LNCAP (cell line): ENCODE data around the gene CACNA1I.

ENCODE experiments used
- TF ChIP-seq, protein P1 (sequence below): fragments of 450-650 bp; IDR thresholded peaks from 2 replicates; pipeline ENCODE4 v1.5.1; 2017; ENCODE audit warnings: mild to moderate bottlenecking

The CACNA1I gene

DNA sequence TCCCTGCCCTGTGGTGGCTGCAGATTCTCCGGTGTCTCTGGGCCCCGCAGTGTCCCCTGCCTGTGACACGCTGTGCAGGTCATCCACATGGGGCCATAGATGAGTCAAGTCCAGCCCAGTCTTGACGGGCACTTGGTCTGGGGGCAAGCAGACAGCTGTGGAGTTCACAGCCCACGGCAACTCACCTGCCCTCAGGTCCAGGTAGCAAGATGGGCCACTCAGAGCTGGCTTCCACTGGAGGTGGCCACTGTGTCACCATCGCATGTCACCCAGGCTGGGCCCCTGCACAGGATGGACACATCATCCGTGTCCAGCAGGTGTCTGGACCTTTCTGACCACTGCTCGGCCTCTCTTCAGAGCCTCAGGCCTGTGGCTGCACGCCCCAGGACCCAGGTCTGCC, 109.9 kb downstream of the CACNA1I start:
- TF ChIP-seq, protein P1, sequence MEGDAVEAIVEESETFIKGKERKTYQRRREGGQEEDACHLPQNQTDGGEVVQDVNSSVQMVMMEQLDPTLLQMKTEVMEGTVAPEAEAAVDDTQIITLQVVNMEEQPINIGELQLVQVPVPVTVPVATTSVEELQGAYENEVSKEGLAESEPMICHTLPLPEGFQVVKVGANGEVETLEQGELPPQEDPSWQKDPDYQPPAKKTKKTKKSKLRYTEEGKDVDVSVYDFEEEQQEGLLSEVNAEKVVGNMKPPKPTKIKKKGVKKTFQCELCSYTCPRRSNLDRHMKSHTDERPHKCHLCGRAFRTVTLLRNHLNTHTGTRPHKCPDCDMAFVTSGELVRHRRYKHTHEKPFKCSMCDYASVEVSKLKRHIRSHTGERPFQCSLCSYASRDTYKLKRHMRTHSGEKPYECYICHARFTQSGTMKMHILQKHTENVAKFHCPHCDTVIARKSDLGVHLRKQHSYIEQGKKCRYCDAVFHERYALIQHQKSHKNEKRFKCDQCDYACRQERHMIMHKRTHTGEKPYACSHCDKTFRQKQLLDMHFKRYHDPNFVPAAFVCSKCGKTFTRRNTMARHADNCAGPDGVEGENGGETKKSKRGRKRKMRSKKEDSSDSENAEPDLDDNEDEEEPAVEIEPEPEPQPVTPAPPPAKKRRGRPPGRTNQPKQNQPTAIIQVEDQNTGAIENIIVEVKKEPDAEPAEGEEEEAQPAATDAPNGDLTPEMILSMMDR, result no peak

DNA sequence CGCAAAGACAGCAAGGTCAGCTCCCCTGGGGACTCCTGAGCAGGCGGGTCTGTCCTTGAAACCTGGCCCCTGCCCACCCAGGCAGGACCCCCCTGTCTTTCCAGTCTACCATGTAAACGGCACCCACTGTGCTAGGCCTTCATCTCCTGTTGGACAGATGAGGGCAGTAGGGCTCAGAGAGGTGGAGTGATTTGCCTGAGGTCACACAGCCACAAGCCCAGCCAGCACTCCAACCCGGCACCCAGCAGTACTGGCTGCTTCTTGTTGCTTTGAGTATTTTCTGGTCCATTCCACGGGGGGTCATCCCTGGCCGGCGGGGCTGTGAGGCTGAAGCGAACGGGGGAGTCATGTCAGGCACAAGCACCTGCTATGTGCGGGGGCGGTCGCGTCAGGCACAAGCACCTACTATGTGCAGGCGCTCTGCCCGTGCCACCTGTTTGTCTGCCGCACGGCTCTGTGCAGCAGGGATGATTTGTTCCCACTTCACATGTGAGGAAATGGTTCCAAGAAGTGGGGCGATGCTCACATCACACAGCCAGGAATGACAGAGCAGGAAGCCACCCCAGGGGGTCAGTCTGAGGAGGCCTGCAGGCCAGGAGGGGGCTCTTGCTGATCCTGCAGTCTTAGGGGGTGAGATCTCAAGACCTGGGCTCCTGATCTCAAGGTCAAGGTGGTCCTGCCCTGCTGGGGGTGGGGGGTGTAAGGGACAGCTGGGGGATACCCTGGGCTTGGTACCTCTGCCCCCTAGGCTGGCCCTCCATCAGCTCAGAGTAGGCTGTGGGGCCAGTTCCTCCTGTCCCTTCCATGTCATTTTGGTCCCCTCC, 110.7 kb downstream of the CACNA1I start:
- TF ChIP-seq, protein P1, result no peak

DNA sequence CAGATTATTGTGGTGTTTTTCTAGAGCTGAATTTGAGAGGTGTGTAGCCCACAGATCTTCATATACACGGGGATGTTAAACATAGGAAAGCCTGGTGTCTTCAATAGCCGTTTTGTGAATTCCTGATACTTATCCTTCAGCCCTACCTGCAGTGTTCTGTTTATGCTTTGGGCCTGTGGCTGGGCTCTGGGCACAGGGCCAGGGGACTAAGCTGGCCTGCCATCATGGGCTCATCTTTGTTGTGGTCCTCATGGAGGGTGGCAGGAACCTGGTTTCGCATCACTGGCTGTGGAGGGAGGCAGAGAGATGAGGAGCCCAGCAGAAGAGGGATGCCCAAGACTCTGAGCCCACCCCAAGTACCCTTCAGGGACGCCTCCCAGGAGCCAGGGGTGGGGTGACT, 112.4 kb downstream of the CACNA1I start:
- TF ChIP-seq, protein P1, result no peak

DNA sequence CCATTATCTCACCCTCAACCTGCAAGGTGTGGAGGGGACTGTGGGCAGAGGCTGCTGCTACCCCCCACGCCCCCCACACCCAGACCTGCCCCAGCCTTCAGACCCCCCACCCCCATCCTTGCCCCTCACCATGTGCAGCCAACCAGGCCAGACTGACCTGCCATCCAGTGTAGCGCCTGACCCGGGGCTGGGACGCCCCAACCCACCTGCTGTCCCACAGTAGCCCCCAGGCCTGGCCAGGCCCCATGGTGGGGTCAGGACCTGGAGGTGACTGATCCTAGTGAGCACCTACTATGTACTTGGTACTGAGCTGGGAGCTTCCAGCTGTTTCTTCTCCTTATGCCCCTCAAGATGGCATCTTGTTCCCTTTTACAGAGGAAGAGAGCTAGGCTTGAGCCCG, 113.1 kb downstream of the CACNA1I start:
- TF ChIP-seq, protein P1, result no peak

DNA sequence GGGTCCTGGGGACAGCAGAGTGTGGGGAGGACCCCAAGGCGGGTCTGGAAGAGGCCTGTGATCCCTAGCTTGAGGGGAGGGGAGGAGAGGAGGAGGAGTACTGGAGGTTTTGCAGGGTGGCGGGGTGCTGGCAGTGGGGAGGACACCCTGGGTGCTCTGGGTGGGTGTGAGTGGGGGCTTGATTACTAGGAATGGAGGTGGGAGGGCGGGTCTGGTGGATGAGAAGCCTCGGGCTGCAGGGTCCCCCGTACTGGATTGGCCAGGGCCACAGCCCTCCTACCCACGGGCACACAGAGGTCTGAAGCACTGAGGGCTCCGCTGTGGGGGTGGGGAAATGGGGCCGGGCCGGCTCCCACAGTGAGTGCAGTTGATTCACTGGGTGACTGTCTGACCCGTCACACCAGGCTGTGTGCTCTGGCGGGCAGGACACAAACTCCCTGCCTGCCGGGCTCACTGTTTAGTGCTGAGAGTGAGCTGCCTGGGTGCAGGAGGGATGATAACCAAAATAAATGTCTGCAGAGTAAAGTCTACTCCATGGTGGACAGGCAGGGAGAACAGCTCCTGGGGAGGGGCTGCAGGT, 114.2 kb downstream of the CACNA1I start:
- TF ChIP-seq, protein P1, result no peak

DNA sequence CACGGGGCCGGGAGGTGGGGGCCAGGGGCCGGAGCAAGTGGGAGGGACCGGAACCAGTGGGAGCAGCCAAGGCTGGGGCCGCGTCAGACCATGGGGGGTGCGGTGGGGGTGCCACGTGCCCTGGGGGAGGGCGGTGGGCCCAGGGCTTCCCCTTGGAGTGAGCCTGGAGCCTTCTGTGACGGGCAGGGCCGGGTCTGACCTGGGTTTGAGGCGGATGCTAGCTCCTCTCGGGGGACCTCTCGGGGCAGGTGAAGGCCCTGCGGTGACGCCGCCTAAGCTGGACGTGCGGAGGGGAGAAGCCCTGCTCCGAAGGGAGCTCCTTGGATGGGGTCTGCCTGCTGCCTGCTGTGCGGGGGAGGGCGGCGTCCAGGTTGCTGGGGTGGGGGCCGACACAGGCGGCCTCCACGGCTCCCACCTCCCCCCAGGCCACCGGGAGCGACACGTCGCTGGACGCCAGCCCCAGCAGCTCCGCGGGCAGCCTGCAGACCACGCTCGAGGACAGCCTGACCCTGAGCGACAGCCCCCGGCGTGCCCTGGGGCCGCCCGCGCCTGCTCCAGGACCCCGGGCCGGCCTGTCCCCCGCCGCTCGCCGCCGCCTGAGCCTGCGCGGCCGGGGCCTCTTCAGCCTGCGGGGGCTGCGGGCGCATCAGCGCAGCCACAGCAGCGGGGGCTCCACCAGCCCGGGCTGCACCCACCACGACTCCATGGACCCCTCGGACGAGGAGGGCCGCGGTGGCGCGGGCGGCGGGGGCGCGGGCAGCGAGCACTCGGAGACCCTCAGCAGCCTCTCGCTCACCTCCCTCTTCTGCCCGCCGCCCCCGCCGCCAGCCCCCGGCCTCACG, 115.0 kb downstream of the CACNA1I start:
- TF ChIP-seq, protein P1, result no peak

DNA sequence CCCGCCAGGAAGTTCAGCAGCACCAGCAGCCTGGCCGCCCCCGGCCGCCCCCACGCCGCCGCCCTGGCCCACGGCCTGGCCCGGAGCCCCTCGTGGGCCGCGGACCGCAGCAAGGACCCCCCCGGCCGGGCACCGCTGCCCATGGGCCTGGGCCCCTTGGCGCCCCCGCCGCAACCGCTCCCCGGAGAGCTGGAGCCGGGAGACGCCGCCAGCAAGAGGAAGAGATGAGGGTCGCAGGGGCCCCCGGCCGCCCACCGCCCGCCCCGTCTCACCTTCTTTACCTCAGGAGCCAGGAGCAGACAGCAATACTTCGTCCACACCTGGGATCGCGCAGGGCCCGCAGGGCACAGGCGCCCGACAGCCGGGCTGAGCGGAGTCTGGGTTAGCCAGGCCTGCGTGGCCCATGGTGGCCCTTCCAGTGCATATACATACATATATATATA, 115.6 kb downstream of the CACNA1I start:
- TF ChIP-seq, protein P1, result no peak
